Spleen (tissue), 11 donors: ENCODE results near the gene PSMB7. TPM values are rescaled to one million over a fixed set of nuclear protein-coding genes. Genes with fewer than 3 reads are reported as not detected.

Source experiments
- DNase-seq: peaks from one replicate; pipeline ENCODE4 v3.0.0-alpha.2; 2020
- H3K27ac ChIP-seq, 8 donors: fragments of 200-600 bp; sonication (generic) in 7 of 8; 1 replicate in 4 of 8; 2 replicates in 4 of 8; pipeline versions ENCODE4 v1.5.0 to v1.8.0; 2016 to 2021; ENCODE audit warnings: inconsistent platforms in 4 of 8, mild to moderate bottlenecking in 4 of 8, moderate library complexity in 1 of 8
- H3K27me3 ChIP-seq, 7 donors: fragments of 200-600 bp; sonication (generic) in 6 of 7; replicated peaks in 1 of 7; 1 replicate in 4 of 7; 2 replicates in 3 of 7; pipeline versions ENCODE4 v1.5.0 to v1.8.0; 2016 to 2021; ENCODE audit warnings: inconsistent platforms in 3 of 7, mild to moderate bottlenecking in 1 of 7
- H3K36me3 ChIP-seq, 6 donors: fragments of 200-600 bp; sonication (generic) in 5 of 6; 1 replicate in 4 of 6; 2 replicates in 2 of 6; pipeline versions ENCODE4 v1.5.0 to v1.8.0; 2016 to 2021; ENCODE audit warnings: inconsistent platforms in 2 of 6
- H3K4me1 ChIP-seq, 6 donors: fragments of 200-600 bp; sonication (generic) in 5 of 6; 1 replicate in 3 of 6; 2 replicates in 3 of 6; pipeline versions ENCODE4 v1.5.0 to v1.8.0; 2016 to 2021; ENCODE audit warnings: inconsistent platforms in 3 of 6
- H3K4me3 ChIP-seq, 8 donors: fragments of 200-600 bp; sonication (generic) in 7 of 8; 1 replicate in 4 of 8; 2 replicates in 4 of 8; pipeline versions ENCODE4 v1.5.0 to v1.8.0; 2016 to 2021; ENCODE audit warnings: inconsistent platforms in 4 of 8, mild to moderate bottlenecking in 4 of 8, moderate library complexity in 2 of 8
- H3K9me3 ChIP-seq, 8 donors: fragments of 200-600 bp; sonication (generic) in 7 of 8; 1 replicate in 4 of 8; 2 replicates in 4 of 8; pipeline versions ENCODE4 v1.5.0 to v1.8.0; 2016 to 2021; ENCODE audit warnings: inconsistent platforms in 4 of 8
- CTCF ChIP-seq, 11 experiments: fragments of 200-600 bp in 7 of 11; fragments of 450-650 bp in 4 of 11; sonication (generic) in 4 of 11; IDR thresholded peaks in 8 of 11; conservative IDR thresholded peaks in 3 of 11; 1 replicate in 7 of 11; 2 replicates in 4 of 11; pipeline versions ENCODE4 v1.4.0 to v1.8.0; 2016 to 2021; ENCODE audit warnings: antibody characterized with exemption in 11 of 11, inconsistent platforms in 4 of 11, mild to moderate bottlenecking in 1 of 11
- POLR2A ChIP-seq, 3 donors: fragments of 450-650 bp; IDR thresholded peaks; one replicate each; pipeline ENCODE4 v1.5.1; 2017; ENCODE audit warnings: antibody characterized with exemption in 3 of 3, mild to moderate bottlenecking in 1 of 3
- POLR2AphosphoS5 ChIP-seq, 3 donors: sonication (generic); formaldehyde crosslinking; IDR thresholded peaks; one replicate each; pipeline ENCODE4 v1.5.1; 2017; ENCODE audit warnings: antibody characterized with exemption in 3 of 3
- WGBS, 5 donors: extraction: QIAGEN DNeasy Blood & Tissue Kit in 3 of 5; methylation state at CpG; one replicate each; pipeline versions ENCODE4 v1.1.5 to v1.1.7; 2013 to 2018; 5-methylcytosine and 5-hydroxymethylcytosine counted together
- intact Hi-C: fragments of 100-400 bp; cut with DNase I; formaldehyde crosslinking; loops from one replicate; pipeline ENCODE4 v1.15.0; 2023; ENCODE audit warnings: low total_unique reads
- polyA plus RNA-seq, 3 donors: library from polyadenylated mRNA; stranded (reverse); fragments of 200-250 nt; gene quantifications; one replicate each; pipeline ENCODE4 v1.2.1, GENCODE V29; 2013
- total RNA-seq, 7 donors: library from RNA; depleted of rRNA in 3 of 7; stranded (reverse); fragments of >200 nt in 3 of 7; fragmentation: NEBNext Ultra II Directional in 4 of 7; extraction: Animal tissue kit (Norgen Biotek cat#: 25700) in 4 of 7; gene quantifications; one replicate each; pipeline versions ENCODE4 v1.1.0 to v1.2.1, GENCODE V29; 2016 to 2021
- donor health status: healthy with polysubstance abuse.
- donor health status: DM: no; HTN: no; CAD: no; lungs with moderate emphysema.
- donor health status: DM: no; HTN: no; CAD: no.
- donor health status: Bipolar disorder and iron deficiency.
- donor health status: healthy.
- donor health status: DM: no; HTN: no; CAD: no.
- donor health status: DM: yes; HTN: yes; CAD: no.

The PSMB7 gene
- total and polyA plus RNA-seq, 10 donors, result 71.3 to 143 (median 108) TPM

- 49 to 72% (median 66%) methylated on average over 15 of the region's 15 CpGs for WGBS, 5 donors
- H3K36me3 ChIP-seq, result peaks cover 0 to 95% (median 58%) of the 10 kb centered on the region in 6 donors
- no peak for DNase-seq
- H3K27me3 ChIP-seq, result no peaks in the 10 kb centered on the region
- H3K4me1 ChIP-seq, result peaks cover 0 to 65% (median 10%) of the 10 kb centered on the region in 6 donors
- no peaks in the 10 kb centered on the region for H3K9me3 ChIP-seq
- TF ChIP-seq POLR2AphosphoS5 (IDR thresholded peaks at IDR 0.05), result no peak
- no peak for TF ChIP-seq POLR2A (IDR thresholded peaks at IDR 0.05)
- TF ChIP-seq CTCF (IDR thresholded peaks at IDR 0.05 in 8 of 11, conservative IDR thresholded peaks at IDR 0.05 in 3 of 11), result no peak
- H3K4me3 ChIP-seq, result no peak overlapping the region
- peak overlapping the region in 4 of 8 donors; percentile 2 to 39 (median 18) for H3K27ac ChIP-seq
- intact Hi-C loops, result no loop called here
Observed at GRCh38 chr9:124399968-124400940, 15.0 kb downstream of the PSMB7 start.

GRCh38 chr9:124399323-124399967 is 15.8 kb downstream of the PSMB7 start:
- Histone ChIP-seq H3K36me3 (peaks cover 0 to 94% (median 50%) of the 10 kb centered on the region in 6 donors), H3K27me3 (no peaks in the 10 kb centered on the region), H3K9me3 (no peaks in the 10 kb centered on the region), H3K4me1 (peaks cover 0 to 73% (median 13%) of the 10 kb centered on the region in 6 donors), H3K4me3 (no peak overlapping the region), H3K27ac (peak overlapping the region in 4 of 8 donors; percentile 2 to 39 (median 22))
- peak in 1 of 3 donors; percentile 24 for TF ChIP-seq POLR2AphosphoS5 (IDR thresholded peaks at IDR 0.05)
- TF ChIP-seq POLR2A (IDR thresholded peaks at IDR 0.05), result no peak
- no peak for TF ChIP-seq CTCF (IDR thresholded peaks at IDR 0.05 in 8 of 11, conservative IDR thresholded peaks at IDR 0.05 in 3 of 11)
- no peak for DNase-seq
- WGBS, 5 donors, result 41 to 65% (median 54%) methylated on average over 12 of the region's 12 CpGs
- intact Hi-C loops, result no loop called here

GRCh38 chr9:124398191-124398935 is 16.9 kb downstream of the PSMB7 start:
- Histone ChIP-seq H3K27ac (no peak overlapping the region), H3K27me3 (no peaks in the 10 kb centered on the region), H3K9me3 (no peaks in the 10 kb centered on the region), H3K4me3 (no peak overlapping the region), H3K4me1 (peaks cover 0 to 82% (median 19%) of the 10 kb centered on the region in 6 donors), H3K36me3 (peaks cover 0 to 94% (median 41%) of the 10 kb centered on the region in 6 donors)
- intact Hi-C loops, result no loop called here
- WGBS, 5 donors, result 78 to 85% (median 80%) methylated on average over 8 of the region's 8 CpGs
- TF ChIP-seq POLR2AphosphoS5 (IDR thresholded peaks at IDR 0.05) (no peak), CTCF (IDR thresholded peaks at IDR 0.05 in 8 of 11, conservative IDR thresholded peaks at IDR 0.05 in 3 of 11) (no peak), POLR2A (IDR thresholded peaks at IDR 0.05) (no peak)
- no peak for DNase-seq
